Neuron (in vitro differentiated cells): ENCODE measurements around the gene C10orf95.

Experiments used
- H2AFZ ChIP-seq: one replicate; pipeline ENCODE4 v1.6.1; 2013; ENCODE audit warnings: low read depth, mild to moderate bottlenecking, inconsistent platforms, low read length, moderate library complexity
- H3K27me3 ChIP-seq: one replicate; pipeline ENCODE4 v1.6.1; 2013; ENCODE audit warnings: low read length; ENCODE audit not compliant: insufficient read depth
- H3K36me3 ChIP-seq: one replicate; pipeline ENCODE4 v1.6.1; 2013; ENCODE audit warnings: low read length; ENCODE audit not compliant: insufficient read depth
- H3K4me1 ChIP-seq: one replicate; pipeline ENCODE4 v1.6.1; 2013; ENCODE audit warnings: low read length; ENCODE audit not compliant: insufficient read depth
- H3K4me3 ChIP-seq: 2 replicates; pipeline ENCODE4 v1.5.1; 2013; ENCODE audit warnings: mild to moderate bottlenecking, low read length, moderate library complexity
- H3K9me3 ChIP-seq: one replicate; pipeline ENCODE4 v1.6.1; 2013; ENCODE audit warnings: low read length

The C10orf95 gene

GRCh38 chr10:102413806-102414561 is 37.4 kb downstream of the C10orf95 start:
- Histone ChIP-seq H3K27me3 (no peaks in the 10 kb centered on the region), H2AFZ (no peak overlapping the region), H3K36me3 (no peaks in the 10 kb centered on the region), H3K9me3 (no peaks in the 10 kb centered on the region), H3K4me3 (no peak overlapping the region), H3K4me1 (peaks cover 72% of the 10 kb centered on the region)

GRCh38 chr10:102413053-102413705 is 38.2 kb downstream of the C10orf95 start:
- no peak overlapping the region for H3K4me3 ChIP-seq
- peaks cover 68% of the 10 kb centered on the region for H3K4me1 ChIP-seq
- H3K36me3 ChIP-seq = no peaks in the 10 kb centered on the region
- no peaks in the 10 kb centered on the region for H3K9me3 ChIP-seq
- no peak overlapping the region for H2AFZ ChIP-seq
- H3K27me3 ChIP-seq = no peaks in the 10 kb centered on the region

GRCh38 chr10:102412293-102412692 is 39.0 kb downstream of the C10orf95 start:
- H3K36me3 ChIP-seq = no peaks in the 10 kb centered on the region
- H3K27me3 ChIP-seq = no peaks in the 10 kb centered on the region
- no peaks in the 10 kb centered on the region for H3K9me3 ChIP-seq
- H2AFZ ChIP-seq = no peak overlapping the region
- no peak overlapping the region for H3K4me3 ChIP-seq
- peaks cover 67% of the 10 kb centered on the region for H3K4me1 ChIP-seq

- H3K4me1 ChIP-seq = peaks cover 67% of the 10 kb centered on the region
- H3K27me3 ChIP-seq = no peaks in the 10 kb centered on the region
- H3K9me3 ChIP-seq = no peaks in the 10 kb centered on the region
- no peaks in the 10 kb centered on the region for H3K36me3 ChIP-seq
- no peak overlapping the region for H2AFZ ChIP-seq
- no peak overlapping the region for H3K4me3 ChIP-seq
Measured at GRCh38 chr10:102411341-102412255, 39.7 kb downstream of the C10orf95 start.

GRCh38 chr10:102410429-102411073 is 40.8 kb downstream of the C10orf95 start:
- no peaks in the 10 kb centered on the region for H3K27me3 ChIP-seq
- H3K4me3 ChIP-seq = no peak overlapping the region
- no peak overlapping the region for H2AFZ ChIP-seq
- no peaks in the 10 kb centered on the region for H3K9me3 ChIP-seq
- H3K36me3 ChIP-seq = no peaks in the 10 kb centered on the region
- peaks cover 65% of the 10 kb centered on the region for H3K4me1 ChIP-seq

GRCh38 chr10:102409604-102410428 is 41.5 kb downstream of the C10orf95 start:
- Histone ChIP-seq H3K27me3 (no peaks in the 10 kb centered on the region), H3K4me3 (peak overlapping the region; percentile 41)

GRCh38 chr10:102408728-102409603 is 42.4 kb downstream of the C10orf95 start:
- H3K9me3 ChIP-seq = no peaks in the 10 kb centered on the region
- H2AFZ ChIP-seq = no peak overlapping the region
- H3K36me3 ChIP-seq = peaks cover 8% of the 10 kb centered on the region
- peaks cover 52% of the 10 kb centered on the region for H3K4me1 ChIP-seq
- H3K27me3 ChIP-seq = no peaks in the 10 kb centered on the region
- peak overlapping the region; percentile 41 for H3K4me3 ChIP-seq

More at GRCh38 chr10:102409604-102410428, 41.5 kb downstream of the C10orf95 start:
- Histone ChIP-seq H3K4me1 (peaks cover 61% of the 10 kb centered on the region), H2AFZ (no peak overlapping the region), H3K36me3 (peaks cover 1% of the 10 kb centered on the region), H3K9me3 (no peaks in the 10 kb centered on the region)

- H3K4me3 ChIP-seq = peak overlapping the region; percentile 41
- H3K27me3 ChIP-seq = no peaks in the 10 kb centered on the region
- no peak overlapping the region for H2AFZ ChIP-seq
- no peaks in the 10 kb centered on the region for H3K9me3 ChIP-seq
- peaks cover 11% of the 10 kb centered on the region for H3K36me3 ChIP-seq
- H3K4me1 ChIP-seq = peaks cover 45% of the 10 kb centered on the region
Measured at GRCh38 chr10:102408131-102408727, 43.1 kb downstream of the C10orf95 start.

- Histone ChIP-seq H3K4me1 (peaks cover 39% of the 10 kb centered on the region), H3K27me3 (no peaks in the 10 kb centered on the region), H3K4me3 (no peak overlapping the region), H3K9me3 (no peaks in the 10 kb centered on the region), H3K36me3 (peaks cover 13% of the 10 kb centered on the region), H2AFZ (no peak overlapping the region)
Measured at GRCh38 chr10:102407425-102408130, 43.8 kb downstream of the C10orf95 start.

GRCh38 chr10:102406815-102407214 is 44.5 kb downstream of the C10orf95 start:
- no peaks in the 10 kb centered on the region for H3K9me3 ChIP-seq
- no peak overlapping the region for H3K4me3 ChIP-seq
- peaks cover 31% of the 10 kb centered on the region for H3K4me1 ChIP-seq
- peaks cover 13% of the 10 kb centered on the region for H3K36me3 ChIP-seq
- H2AFZ ChIP-seq = no peak overlapping the region
- no peaks in the 10 kb centered on the region for H3K27me3 ChIP-seq

- H3K9me3 ChIP-seq = no peaks in the 10 kb centered on the region
- peaks cover 20% of the 10 kb centered on the region for H3K4me1 ChIP-seq
- H2AFZ ChIP-seq = no peak overlapping the region
- H3K27me3 ChIP-seq = no peaks in the 10 kb centered on the region
- H3K4me3 ChIP-seq = no peak overlapping the region
- H3K36me3 ChIP-seq = peaks cover 23% of the 10 kb centered on the region
Measured at GRCh38 chr10:102405632-102406031, 45.7 kb downstream of the C10orf95 start.
